22Rv1 (cell line): ENCODE data around the gene CCSER1.

Experiments
- H3K27ac ChIP-seq: fragments of 450-650 bp; 2 replicates; pipeline ENCODE4 v1.5.1; 2017
- ZFX ChIP-seq: fragments of 450-650 bp; IDR thresholded peaks from 2 replicates; pipeline ENCODE4 v1.6.1; 2017; ENCODE audit warnings: antibody characterized with exemption, borderline replicate concordance
- TF ChIP-seq, protein P1 (sequence below): fragments of 450-650 bp; IDR thresholded peaks from 2 replicates; pipeline ENCODE4 v1.5.1; 2017; ENCODE audit warnings: mild to moderate bottlenecking

CCSER1 gene

DNA sequence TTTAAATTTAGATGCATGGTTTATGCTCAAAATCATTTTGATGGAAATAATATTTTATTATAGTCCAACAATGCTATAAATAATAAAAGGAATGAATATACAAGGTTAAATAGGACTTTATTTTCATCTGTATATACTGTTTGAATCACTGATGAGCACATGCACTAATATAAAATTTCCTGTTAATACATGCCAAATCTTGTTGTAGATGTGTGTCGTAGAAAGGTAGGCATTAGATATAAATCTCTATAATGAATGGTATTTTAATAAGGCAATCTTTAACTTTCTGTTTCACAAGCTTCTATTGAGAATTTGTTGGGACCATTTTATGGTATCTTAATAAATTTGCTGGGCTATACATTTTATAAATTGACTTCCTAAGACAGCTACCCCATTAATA lies 868.8 kb downstream of the CCSER1 start:
- TF ChIP-seq, protein P1, sequence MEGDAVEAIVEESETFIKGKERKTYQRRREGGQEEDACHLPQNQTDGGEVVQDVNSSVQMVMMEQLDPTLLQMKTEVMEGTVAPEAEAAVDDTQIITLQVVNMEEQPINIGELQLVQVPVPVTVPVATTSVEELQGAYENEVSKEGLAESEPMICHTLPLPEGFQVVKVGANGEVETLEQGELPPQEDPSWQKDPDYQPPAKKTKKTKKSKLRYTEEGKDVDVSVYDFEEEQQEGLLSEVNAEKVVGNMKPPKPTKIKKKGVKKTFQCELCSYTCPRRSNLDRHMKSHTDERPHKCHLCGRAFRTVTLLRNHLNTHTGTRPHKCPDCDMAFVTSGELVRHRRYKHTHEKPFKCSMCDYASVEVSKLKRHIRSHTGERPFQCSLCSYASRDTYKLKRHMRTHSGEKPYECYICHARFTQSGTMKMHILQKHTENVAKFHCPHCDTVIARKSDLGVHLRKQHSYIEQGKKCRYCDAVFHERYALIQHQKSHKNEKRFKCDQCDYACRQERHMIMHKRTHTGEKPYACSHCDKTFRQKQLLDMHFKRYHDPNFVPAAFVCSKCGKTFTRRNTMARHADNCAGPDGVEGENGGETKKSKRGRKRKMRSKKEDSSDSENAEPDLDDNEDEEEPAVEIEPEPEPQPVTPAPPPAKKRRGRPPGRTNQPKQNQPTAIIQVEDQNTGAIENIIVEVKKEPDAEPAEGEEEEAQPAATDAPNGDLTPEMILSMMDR, result no peak
- TF ChIP-seq ZFX, result no peak
- no peak overlapping the region for H3K27ac ChIP-seq

DNA sequence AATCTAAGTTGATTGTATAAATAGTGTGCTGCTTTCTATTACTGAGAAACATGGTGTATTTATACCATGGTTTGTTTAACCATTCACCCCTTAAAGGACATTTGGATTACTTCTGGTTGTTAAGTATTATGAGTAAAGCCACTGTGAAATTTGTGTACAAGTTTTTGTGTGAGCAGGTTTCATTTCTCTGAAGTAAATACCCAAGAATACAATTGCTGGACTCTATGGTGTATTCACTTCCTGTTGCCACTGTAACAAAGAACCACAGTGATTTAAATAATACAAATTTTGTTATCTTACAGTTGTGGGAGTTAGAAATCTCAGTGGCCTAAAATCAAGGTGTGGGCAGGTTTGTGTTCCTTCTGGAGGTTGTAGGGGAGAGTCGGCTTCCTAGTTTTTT lies 869.6 kb downstream of the CCSER1 start:
- no peak overlapping the region for H3K27ac ChIP-seq
- TF ChIP-seq, protein P1, result no peak
- TF ChIP-seq ZFX, result no peak

DNA sequence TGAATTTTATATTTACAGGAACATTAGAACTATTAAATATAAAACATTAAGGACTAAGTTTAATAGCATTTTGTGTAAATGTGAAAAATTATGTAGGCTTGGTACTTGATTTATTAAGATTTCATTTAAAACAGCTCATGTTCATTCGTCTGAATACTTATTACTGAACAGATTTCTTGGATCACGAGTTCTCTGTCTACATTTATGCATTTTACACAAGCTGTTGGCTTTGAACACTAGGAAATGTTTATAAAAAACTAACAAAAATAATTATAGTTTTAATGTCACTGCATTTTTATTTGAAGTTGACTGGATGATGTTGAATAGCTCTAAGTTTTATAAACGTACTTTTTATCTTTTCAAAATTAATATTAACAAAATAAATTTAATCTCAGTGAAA lies 888.7 kb downstream of the CCSER1 start:
- no peak for TF ChIP-seq ZFX
- TF ChIP-seq, protein P1, result no peak
- no peak overlapping the region for H3K27ac ChIP-seq

DNA sequence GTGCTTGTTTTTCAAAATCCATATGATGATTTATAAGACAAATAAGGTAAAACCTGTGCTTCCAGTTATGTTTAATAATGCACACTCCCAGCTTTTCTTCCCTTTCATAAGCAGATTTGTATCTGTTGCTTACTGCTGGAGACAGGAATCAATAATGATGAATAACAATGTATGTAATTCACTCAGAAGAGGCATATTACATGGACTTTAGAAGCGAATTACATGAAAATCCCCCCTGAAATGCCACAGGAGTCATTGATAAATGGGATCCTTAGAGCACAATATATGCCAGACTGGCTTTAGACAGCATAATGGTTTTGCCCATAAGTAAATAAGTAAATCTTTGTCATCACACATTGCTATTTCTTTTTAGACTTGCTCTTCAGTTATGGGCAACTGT lies 892.3 kb downstream of the CCSER1 start:
- H3K27ac ChIP-seq, result no peak overlapping the region
- no peak for TF ChIP-seq ZFX
- TF ChIP-seq, protein P1, result no peak

DNA sequence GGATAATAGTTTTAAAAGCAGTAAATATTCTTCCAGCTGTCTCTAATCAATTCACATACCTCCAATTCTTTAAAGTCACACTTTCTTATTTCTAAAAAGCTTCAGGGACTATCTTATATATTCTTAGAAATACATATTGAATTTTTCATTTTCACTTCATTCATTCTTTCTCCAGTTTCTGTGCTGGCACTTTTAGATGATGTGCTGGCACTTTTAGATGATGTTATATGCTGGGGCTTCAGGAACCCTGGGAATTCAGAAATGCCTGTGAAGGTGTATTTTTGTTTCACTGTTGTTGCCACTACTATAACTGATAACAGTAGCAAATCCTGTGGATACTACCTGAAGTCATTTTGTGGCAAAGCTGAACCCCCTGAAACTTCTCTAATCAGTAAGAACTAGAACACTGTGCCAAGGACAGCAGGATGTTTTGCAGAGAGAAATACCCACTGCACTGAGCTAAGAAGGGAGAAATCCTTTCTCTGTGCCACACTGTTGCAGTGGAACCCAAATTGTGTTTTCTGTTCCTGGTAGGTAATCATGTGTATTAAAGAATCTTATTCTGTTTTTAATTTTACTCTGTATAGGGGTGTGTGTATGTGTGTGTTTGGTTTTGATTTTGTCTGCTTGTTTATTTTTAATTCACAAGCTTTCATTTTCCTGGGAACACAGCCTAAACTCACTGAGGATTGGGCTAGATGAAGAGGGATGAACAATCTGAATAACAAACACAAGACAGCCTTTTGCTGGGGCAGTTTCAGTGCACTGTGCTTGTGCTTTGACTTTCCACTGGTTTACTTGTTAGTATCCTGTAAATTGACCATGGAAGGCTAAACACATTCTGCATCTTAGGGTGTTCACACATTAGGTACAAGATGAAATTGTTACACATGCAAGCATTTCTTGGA lies 898.3 kb downstream of the CCSER1 start:
- TF ChIP-seq, protein P1, result no peak
- no peak for TF ChIP-seq ZFX
- peak overlapping the region; percentile 42 for H3K27ac ChIP-seq

DNA sequence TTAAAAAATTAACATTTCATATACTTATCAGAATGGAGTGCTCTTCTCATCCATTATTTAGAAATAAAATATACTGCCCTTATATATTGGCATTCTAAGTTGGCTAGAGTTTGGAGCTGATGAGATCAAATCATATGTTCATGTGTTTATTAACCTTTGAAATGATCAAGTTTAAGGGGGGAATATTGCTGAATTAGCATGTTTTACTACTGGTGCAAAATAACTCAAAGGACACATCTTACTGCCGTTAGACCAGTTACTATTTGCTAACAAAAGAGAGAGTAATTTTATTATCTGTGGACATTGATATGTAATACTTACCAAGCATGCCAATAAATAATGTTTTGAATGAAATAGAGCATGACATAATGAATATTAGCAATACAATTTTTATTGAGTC lies 901.0 kb downstream of the CCSER1 start:
- TF ChIP-seq ZFX, result no peak
- TF ChIP-seq, protein P1, result no peak
- no peak overlapping the region for H3K27ac ChIP-seq

DNA sequence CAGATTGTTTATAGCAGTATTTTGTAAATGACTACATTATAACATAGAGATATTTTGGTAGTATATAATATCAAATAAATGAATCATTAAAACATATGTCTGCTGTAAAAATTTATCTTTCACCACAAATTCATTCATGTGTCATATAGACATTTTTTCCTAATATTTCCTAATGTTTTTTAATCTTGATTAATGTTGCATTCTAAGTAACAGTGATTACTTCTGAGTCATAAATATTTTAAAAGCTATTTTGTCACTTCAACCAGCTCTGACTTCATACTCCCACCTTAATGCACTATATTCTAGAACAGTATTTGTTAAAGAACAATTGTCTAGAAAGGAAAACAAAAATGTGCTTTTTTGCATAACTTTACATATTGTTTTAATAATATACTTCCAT lies 904.6 kb downstream of the CCSER1 start:
- TF ChIP-seq ZFX, result no peak
- TF ChIP-seq, protein P1, result no peak
- H3K27ac ChIP-seq, result no peak overlapping the region
